ENCODE data around the gene CTNNB1. TPM values are rescaled to one million over a fixed set of nuclear protein-coding genes. Genes with fewer than 3 reads are reported as not detected.

The CTNNB1 gene
- total and polyA plus RNA-seq, 2 of the 4 experiments (the other 2 are of a cell fraction), result 364 to 1,677 TPM

DNA sequence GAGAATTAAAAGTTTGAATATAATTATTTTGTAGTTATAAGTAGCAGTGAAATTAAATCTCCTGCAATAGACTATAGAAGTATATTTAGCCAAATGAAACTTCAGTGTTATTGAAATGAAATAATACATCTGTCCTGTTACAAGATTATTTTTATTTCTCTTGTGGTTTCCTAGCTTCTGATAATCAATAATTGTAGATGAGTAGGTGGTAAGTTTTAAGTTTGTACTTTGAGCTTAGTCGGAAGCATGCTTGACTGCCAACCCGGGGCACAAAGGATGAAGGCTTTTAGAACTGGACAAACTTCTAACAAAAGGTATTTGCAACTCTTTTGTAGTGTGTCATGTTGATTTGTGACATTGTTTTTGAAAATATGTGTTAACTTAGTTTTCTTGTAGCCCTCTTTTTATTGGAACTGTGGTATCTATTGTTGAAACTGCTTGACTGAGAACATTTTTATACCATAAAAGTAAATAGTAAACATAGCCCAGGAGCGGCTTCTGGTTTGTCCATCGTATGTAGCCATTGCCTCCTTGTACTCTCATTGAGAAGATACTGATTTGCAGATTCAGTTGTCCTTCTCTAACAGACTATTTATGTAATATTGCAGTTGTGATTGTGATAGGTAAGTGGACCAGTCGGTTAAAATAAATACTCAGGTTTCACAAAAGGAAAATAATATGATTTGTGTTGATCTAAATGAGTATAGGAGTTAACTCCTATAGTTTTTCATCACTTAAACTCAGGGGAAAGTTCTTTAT is 2.9 kb downstream of the CTNNB1 start:
- H3K23ac ChIP-seq (ENCODE audit: low read depth, low read length), result no peak overlapping the region; the same call in 1 of the 2 replicates
- DNase-seq (no peak), ATAC-seq (ENCODE audit: low read depth) (no peak)
- H2BK5ac ChIP-seq (ENCODE audit: low read depth, low read length, poor library complexity, severe bottlenecking), result no peak overlapping the region
- no peak overlapping the region for H3K18ac ChIP-seq (ENCODE audit: low read depth, low read length)
- no peak overlapping the region for H2BK120ac ChIP-seq (ENCODE audit: low read depth, low read length)
- peaks cover 74% of the 10 kb centered on the region for H4K20me1 ChIP-seq (ENCODE audit: insufficient read depth, low read length)
- no peak overlapping the region; the same call in 1 of the 2 replicates for H3K14ac ChIP-seq (replicated peaks; ENCODE audit: low read depth, low read length)
- H3K79me1 ChIP-seq (ENCODE audit: low read depth in 1 of 2, low read length in 2 of 2), result peaks cover 0 to 24% of the 10 kb centered on the region in 2 experiments; a peak in 2 of 4 replicates
- peak overlapping the region; percentile 99 for H3K4me2 ChIP-seq (ENCODE audit: low read depth, low read length)
- H2BK15ac ChIP-seq (ENCODE audit: low read depth, low read length), result no peak overlapping the region
- H2BK20ac ChIP-seq (ENCODE audit: low read depth, low read length), result no peak overlapping the region
- H3K9me3 ChIP-seq (ENCODE audit: control insufficient read depth, insufficient read depth, low read length), result no peaks in the 10 kb centered on the region
- peak overlapping the region; percentile 54 for H3K9ac ChIP-seq (ENCODE audit: low read depth, low read length)
- H4K5ac ChIP-seq (ENCODE audit: low read depth, low read length), result no peak overlapping the region
- H2AK5ac ChIP-seq (ENCODE audit: low read depth, low read length), result no peak overlapping the region
- no peak overlapping the region for H2AK9ac ChIP-seq (replicated peaks; ENCODE audit: low read depth, low read length, poor library complexity)
- no peak overlapping the region for H4K91ac ChIP-seq (ENCODE audit: insufficient read depth, low read depth, low read length)
- dilution Hi-C loops (cut with HindIII; ENCODE audit: low sequenced_read_pairs, unreplicated experiment) (no loop called here), intact Hi-C loops (cut with micrococcal nuclease) (loop anchor here (5.0 kb wide), 4 partner anchors 480 to 680 kb away; no protein-coding TSS in a partner anchor), in situ Hi-C loops (cut with MboI; ENCODE audit: low sequenced_read_pairs) (loop anchor here (25.0 kb wide), 1 partner anchor 485 kb away; no protein-coding TSS in a partner anchor)
- no peak overlapping the region for H3K56ac ChIP-seq (ENCODE audit: extremely low read depth, insufficient read depth, low read length)
- no peaks in the 10 kb centered on the region for H3K27me3 ChIP-seq (ENCODE audit: control insufficient read depth, insufficient read depth, low read length)
- ChIA-PET CTCF (interaction anchor here (0.6 kb wide), 4 partner anchors 36 to 377 kb away, joined by 3 to 7 read pairs (median 3); no protein-coding TSS in a partner anchor), POLR2A (ENCODE audit: unreplicated experiment) (interaction anchor here (0.6 kb wide), 2 partner anchors 381 to 547 kb away, joined by 5 to 11 read pairs; no protein-coding TSS in a partner anchor)
- H4K8ac ChIP-seq (ENCODE audit: low read depth in 2 of 2, low read length in 2 of 2), result no peak overlapping the region
- peak overlapping the region; percentile 18 for H3K4me3 ChIP-seq (ENCODE audit: insufficient read depth, low read depth, low read length)
- H3K9me1 ChIP-seq (ENCODE audit: insufficient read depth, low read length), result peaks cover under 1% of the 10 kb centered on the region; the same call in 1 of the 2 replicates
- no peak overlapping the region for H3K4ac ChIP-seq (ENCODE audit: low read depth, low read length)
- no CpG with 5 or more reads among the region's 5 CpGs for WGBS, 2 experiments (ENCODE audit: extremely low coverage in 2 of 2, insufficient read length in 1 of 2)
- H3K4me1 ChIP-seq (ENCODE audit: control insufficient read depth, insufficient read depth, low read length), result peaks cover 7% of the 10 kb centered on the region
- H2AFZ ChIP-seq (replicated peaks; ENCODE audit: low read length, poor library complexity), result no peak overlapping the region
- no peaks in the 10 kb centered on the region for H3K36me3 ChIP-seq (ENCODE audit: control insufficient read depth, insufficient read depth, low read length)
- H3K27ac ChIP-seq (ENCODE audit: insufficient read depth, low read length), result no peak overlapping the region
- BruUV-seq (replicated peaks), result no TSS peak
- TF ChIP-seq CHD1 (IDR thresholded peaks at IDR 0.05; ENCODE audit: low read depth, low read length) (no peak), BHLHE40 (IDR thresholded peaks at IDR 0.05; ENCODE audit: low read depth, low read length) (no peak), MAZ (IDR thresholded peaks at IDR 0.05; ENCODE audit: borderline replicate concordance, low read depth, low read length) (no peak), ELK1 (IDR thresholded peaks at IDR 0.05; ENCODE audit: borderline replicate concordance, low read depth, low read length) (no peak), MXI1 (IDR thresholded peaks at IDR 0.05; ENCODE audit: borderline replicate concordance, low read depth, low read length) (no peak), RAD21 (IDR thresholded peaks at IDR 0.05; ENCODE audit: low read length) (no peak), CEBPB (IDR thresholded peaks at IDR 0.05; ENCODE audit: low read depth, low read length) (no peak), CTCF (conservative IDR thresholded peaks at IDR 0.05; ENCODE audit: low read depth, low read length) (no peak), MAFK (IDR thresholded peaks at IDR 0.05; ENCODE audit: low read depth, low read length) (no peak), FOS (IDR thresholded peaks at IDR 0.05; ENCODE audit: low read depth, low read length) (no peak), POLR2A (IDR thresholded peaks at IDR 0.05; ENCODE audit: low read depth, low read length) (no peak), NFE2L2 (IDR thresholded peaks at IDR 0.05; ENCODE audit: low read depth, low read length) (no peak), RFX5 (IDR thresholded peaks at IDR 0.05; ENCODE audit: low read depth, low read length) (no peak)
- TF ChIP-seq, protein P1, sequence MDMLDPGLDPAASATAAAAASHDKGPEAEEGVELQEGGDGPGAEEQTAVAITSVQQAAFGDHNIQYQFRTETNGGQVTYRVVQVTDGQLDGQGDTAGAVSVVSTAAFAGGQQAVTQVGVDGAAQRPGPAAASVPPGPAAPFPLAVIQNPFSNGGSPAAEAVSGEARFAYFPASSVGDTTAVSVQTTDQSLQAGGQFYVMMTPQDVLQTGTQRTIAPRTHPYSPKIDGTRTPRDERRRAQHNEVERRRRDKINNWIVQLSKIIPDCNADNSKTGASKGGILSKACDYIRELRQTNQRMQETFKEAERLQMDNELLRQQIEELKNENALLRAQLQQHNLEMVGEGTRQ (IDR thresholded peaks at IDR 0.05; ENCODE audit: low read depth, low read length), result no peak
